ENCODE results near the gene GUCA1A. TPM values are rescaled to one million over a fixed set of nuclear protein-coding genes. Genes with fewer than 3 reads are reported as not detected.

The GUCA1A gene
- total RNA-seq, 1 experiment from 2014 or later = not detected

- DNase-seq = no peak
- H3K27ac Mint-ChIP-seq (ENCODE audit: unreplicated experiment) = no peak overlapping the region
- Histone ChIP-seq H3K4me3 (ENCODE audit: low read depth, low read length) (no peak overlapping the region), H3K36me3 (ENCODE audit: control insufficient read depth, insufficient read depth, low read length) (no peaks in the 10 kb centered on the region), H3K4me1 (no peaks in the 10 kb centered on the region), H3K27me3 (replicated peaks; ENCODE audit: control insufficient read depth, insufficient read depth, low read length) (no peaks in the 10 kb centered on the region), H3K9me3 (no peaks in the 10 kb centered on the region)
- TF ChIP-seq, protein P1, sequence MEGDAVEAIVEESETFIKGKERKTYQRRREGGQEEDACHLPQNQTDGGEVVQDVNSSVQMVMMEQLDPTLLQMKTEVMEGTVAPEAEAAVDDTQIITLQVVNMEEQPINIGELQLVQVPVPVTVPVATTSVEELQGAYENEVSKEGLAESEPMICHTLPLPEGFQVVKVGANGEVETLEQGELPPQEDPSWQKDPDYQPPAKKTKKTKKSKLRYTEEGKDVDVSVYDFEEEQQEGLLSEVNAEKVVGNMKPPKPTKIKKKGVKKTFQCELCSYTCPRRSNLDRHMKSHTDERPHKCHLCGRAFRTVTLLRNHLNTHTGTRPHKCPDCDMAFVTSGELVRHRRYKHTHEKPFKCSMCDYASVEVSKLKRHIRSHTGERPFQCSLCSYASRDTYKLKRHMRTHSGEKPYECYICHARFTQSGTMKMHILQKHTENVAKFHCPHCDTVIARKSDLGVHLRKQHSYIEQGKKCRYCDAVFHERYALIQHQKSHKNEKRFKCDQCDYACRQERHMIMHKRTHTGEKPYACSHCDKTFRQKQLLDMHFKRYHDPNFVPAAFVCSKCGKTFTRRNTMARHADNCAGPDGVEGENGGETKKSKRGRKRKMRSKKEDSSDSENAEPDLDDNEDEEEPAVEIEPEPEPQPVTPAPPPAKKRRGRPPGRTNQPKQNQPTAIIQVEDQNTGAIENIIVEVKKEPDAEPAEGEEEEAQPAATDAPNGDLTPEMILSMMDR (IDR thresholded peaks at IDR 0.05; ENCODE audit: insufficient read depth in 1 of 2, low read depth in 1 of 2, low read length in 1 of 2, severe bottlenecking in 1 of 2, unreplicated experiment in 1 of 2) = no peak
- intact Hi-C loops (cut with micrococcal nuclease; ENCODE audit: unreplicated experiment) = no loop called here
- H3K4me3 Mint-ChIP-seq (ENCODE audit: unreplicated experiment) = no peak overlapping the region
- H3K9me3 Mint-ChIP-seq (ENCODE audit: unreplicated experiment) = no peaks in the 10 kb centered on the region
- CTCF ChIA-PET = interaction anchor here (1.1 to 1.3 kb wide), 3 partner anchors 11 to 37 kb away, joined by 3 to 4 read pairs (median 3); partner anchors contain the start of gene C6orf132
- no TSS peak for BruUV-seq (replicated peaks)
- H3K4me1 Mint-ChIP-seq (ENCODE audit: low read depth, unreplicated experiment) = peaks cover 7% of the 10 kb centered on the region
- no peaks in the 10 kb centered on the region for H3K27me3 Mint-ChIP-seq (ENCODE audit: insufficient read depth, unreplicated experiment)
- POLR2A ChIA-PET = no interaction called here
- H3K36me3 Mint-ChIP-seq (ENCODE audit: insufficient read depth, unreplicated experiment) = no peaks in the 10 kb centered on the region
These were observed 6.2 kb downstream of the GUCA1A start for GRCh38 chr6:42179261-42179944.

- Histone ChIP-seq H3K4me3 (ENCODE audit: low read depth, low read length) (no peak overlapping the region), H3K4me1 (no peaks in the 10 kb centered on the region), H3K9me3 (no peaks in the 10 kb centered on the region), H3K36me3 (ENCODE audit: control insufficient read depth, insufficient read depth, low read length) (no peaks in the 10 kb centered on the region), H3K27me3 (replicated peaks; ENCODE audit: control insufficient read depth, insufficient read depth, low read length) (no peaks in the 10 kb centered on the region)
- TF ChIP-seq, protein P1 (IDR thresholded peaks at IDR 0.05; ENCODE audit: insufficient read depth in 1 of 2, low read depth in 1 of 2, low read length in 1 of 2, severe bottlenecking in 1 of 2, unreplicated experiment in 1 of 2) = no peak
- intact Hi-C loops (cut with micrococcal nuclease; ENCODE audit: unreplicated experiment) = no loop called here
- peaks cover 7% of the 10 kb centered on the region for H3K4me1 Mint-ChIP-seq (ENCODE audit: low read depth, unreplicated experiment)
- H3K9me3 Mint-ChIP-seq (ENCODE audit: unreplicated experiment) = no peaks in the 10 kb centered on the region
- CTCF ChIA-PET = interaction anchor here (1.1 kb wide), 2 partner anchors 12 to 35 kb away, joined by 3 to 4 read pairs; no protein-coding TSS in a partner anchor
- POLR2A ChIA-PET = no interaction called here
- no peak overlapping the region for H3K27ac Mint-ChIP-seq (ENCODE audit: unreplicated experiment)
- BruUV-seq (replicated peaks) = no TSS peak
- no peaks in the 10 kb centered on the region for H3K36me3 Mint-ChIP-seq (ENCODE audit: insufficient read depth, unreplicated experiment)
- no peaks in the 10 kb centered on the region for H3K27me3 Mint-ChIP-seq (ENCODE audit: insufficient read depth, unreplicated experiment)
- no peak for DNase-seq
- no peak overlapping the region for H3K4me3 Mint-ChIP-seq (ENCODE audit: unreplicated experiment)
These were observed 6.8 kb downstream of the GUCA1A start for GRCh38 chr6:42179945-42180313.

DNA sequence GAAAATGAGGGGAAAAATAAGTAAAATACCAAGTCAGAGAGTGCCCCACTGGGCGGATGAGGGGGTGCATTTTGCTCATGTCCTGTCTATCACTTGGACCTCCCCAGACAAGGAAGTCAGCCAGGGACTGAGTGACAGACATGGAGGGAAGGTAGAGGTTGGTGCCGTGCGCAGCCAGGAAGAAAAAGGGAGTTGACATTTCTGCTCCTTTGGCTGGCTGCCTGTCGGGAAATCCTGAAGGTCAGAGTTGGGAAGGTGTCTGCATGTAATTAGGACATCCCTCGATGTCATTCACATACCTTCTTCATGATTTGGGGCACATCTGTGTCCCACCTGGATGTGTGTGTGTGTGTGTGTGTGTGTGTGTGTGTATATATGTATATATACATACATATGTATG, 8.9 kb downstream of the GUCA1A start:
- DNase-seq = no peak

More for the DNA sequence above, 8.9 kb downstream of the GUCA1A start:
- H3K36me3 Mint-ChIP-seq (ENCODE audit: insufficient read depth, unreplicated experiment) = no peaks in the 10 kb centered on the region
- TF ChIP-seq, protein P1 (IDR thresholded peaks at IDR 0.05; ENCODE audit: insufficient read depth in 1 of 2, low read depth in 1 of 2, low read length in 1 of 2, severe bottlenecking in 1 of 2, unreplicated experiment in 1 of 2) = no peak
- no peak overlapping the region for H3K27ac Mint-ChIP-seq (ENCODE audit: unreplicated experiment)
- Histone ChIP-seq H3K36me3 (ENCODE audit: control insufficient read depth, insufficient read depth, low read length) (no peaks in the 10 kb centered on the region), H3K4me3 (ENCODE audit: low read depth, low read length) (no peak overlapping the region), H3K27me3 (replicated peaks; ENCODE audit: control insufficient read depth, insufficient read depth, low read length) (no peaks in the 10 kb centered on the region), H3K9me3 (no peaks in the 10 kb centered on the region), H3K4me1 (no peaks in the 10 kb centered on the region)
- POLR2A ChIA-PET = no interaction called here
- intact Hi-C loops (cut with micrococcal nuclease; ENCODE audit: unreplicated experiment) = no loop called here
- no peaks in the 10 kb centered on the region for H3K9me3 Mint-ChIP-seq (ENCODE audit: unreplicated experiment)
- no peak overlapping the region for H3K4me3 Mint-ChIP-seq (ENCODE audit: unreplicated experiment)
- BruUV-seq (replicated peaks) = no TSS peak
- H3K27me3 Mint-ChIP-seq (ENCODE audit: insufficient read depth, unreplicated experiment) = no peaks in the 10 kb centered on the region
- H3K4me1 Mint-ChIP-seq (ENCODE audit: low read depth, unreplicated experiment) = peaks cover 7% of the 10 kb centered on the region
- CTCF ChIA-PET = interaction anchor here (0.6 kb wide), 1 partner anchor 55 kb away, joined by 5 read pairs; no protein-coding TSS in a partner anchor

All from Caco-2 (cell line).